H1 (cell line): ENCODE results near the gene CTSS. TPM values are rescaled to one million over a fixed set of nuclear protein-coding genes. Genes with fewer than 3 reads are reported as not detected.

ENCODE experiments used
- CTCF ChIA-PET: fragments of 300-600 bp; sonication (Branson Sonifier 250); formaldehyde crosslinking; loops from one replicate; lab custom pipeline; 2021; ENCODE audit not compliant: partially characterized antibody; lab: Charles Lee
- POLR2A ChIA-PET: fragments of 300-600 bp; sonication (Branson Sonifier 250); formaldehyde crosslinking; loops from one replicate; lab custom pipeline; 2021; ENCODE audit warnings: inconsistent platforms; ENCODE audit not compliant: partially characterized antibody; lab: Charles Lee
- DNase-seq, 2 experiments: peaks; one replicate each; pipeline versions ENCODE4 v3.0.0 to v3.0.0-alpha.2; 2010 to 2022; ENCODE audit warnings: low spot score in 2 of 2, low read depth in 1 of 2, mixed read lengths in 1 of 2
- FAIRE-seq: peaks from 2 replicates; lab custom pipeline; 2011; peaks lifted over from hg19 to GRCh38; lab: Jason Lieb, UNC
- H2AFZ ChIP-seq: 2 replicates; pipeline ENCODE4 v1.8.1; 2012; ENCODE audit warnings: low read length, inconsistent platforms
- H2AK5ac ChIP-seq: 2 replicates; pipeline ENCODE4 v1.6.1; 2013; ENCODE audit warnings: low read depth, low read length
- H2BK120ac ChIP-seq: replicated peaks from 2 replicates; pipeline ENCODE3; 2013; ENCODE audit warnings: low read depth, low read length, inconsistent platforms
- H2BK12ac ChIP-seq: 2 replicates; pipeline ENCODE4 v1.6.1; 2013; ENCODE audit warnings: low read depth, low read length
- H2BK15ac ChIP-seq: 2 replicates; pipeline ENCODE4 v1.6.1; 2013; ENCODE audit warnings: low read length
- H2BK20ac ChIP-seq: 2 replicates; pipeline ENCODE4 v1.6.1; 2013; ENCODE audit warnings: low read length
- H2BK5ac ChIP-seq: 2 replicates; pipeline ENCODE4 v1.6.1; 2013; ENCODE audit warnings: low read depth, low read length
- H3K14ac ChIP-seq: 2 replicates; pipeline ENCODE4 v1.6.1; 2013; ENCODE audit warnings: inconsistent platforms; ENCODE audit not compliant: insufficient read length
- H3K18ac ChIP-seq: 2 replicates; pipeline ENCODE4 v1.6.1; 2013; ENCODE audit warnings: low read length; ENCODE audit errors: extremely low read depth
- H3K23ac ChIP-seq: 2 replicates; pipeline ENCODE4 v1.6.1; 2013; ENCODE audit warnings: inconsistent platforms; ENCODE audit not compliant: insufficient read length
- H3K23me2 ChIP-seq: 2 replicates; pipeline ENCODE4 v1.6.1; 2013; ENCODE audit warnings: low read depth, low read length
- H3K27ac ChIP-seq: 2 replicates; pipeline ENCODE4 v1.6.1; 2011; ENCODE audit warnings: low read depth, low read length, inconsistent platforms
- H3K27me3 ChIP-seq, 4 experiments: replicated peaks in 1 of 4; 1 replicate in 1 of 4; 2 replicates in 3 of 4; pipeline versions ENCODE4 v1.6.1 to v1.8.1; 2011 to 2013; ENCODE audit warnings: low read length in 3 of 4, mild to moderate bottlenecking in 3 of 4, inconsistent platforms in 2 of 4, mixed read lengths in 2 of 4, moderate library complexity in 1 of 4; ENCODE audit not compliant: control insufficient read depth in 3 of 4, insufficient read depth in 3 of 4; ENCODE audit errors: extremely low read depth in 1 of 4
- H3K36me3 ChIP-seq, 4 experiments: 2 replicates each; pipeline versions ENCODE4 v1.6.1 to v1.8.1; 2011 to 2013; ENCODE audit warnings: mild to moderate bottlenecking in 4 of 4, low read length in 3 of 4, moderate library complexity in 2 of 4, control low read depth in 1 of 4, inconsistent platforms in 1 of 4; ENCODE audit not compliant: insufficient read depth in 4 of 4, control insufficient read depth in 2 of 4
- H3K4ac ChIP-seq: replicated peaks from 2 replicates; pipeline ENCODE3; 2013; ENCODE audit warnings: low read length, low read depth, mixed read lengths, inconsistent platforms; ENCODE audit not compliant: insufficient read length
- H3K4me1 ChIP-seq, 4 experiments: replicated peaks in 1 of 4; 1 replicate in 1 of 4; 2 replicates in 3 of 4; pipeline versions ENCODE4 v1.6.1 to v1.8.1; 2011 to 2013; ENCODE audit warnings: low read length in 3 of 4, inconsistent platforms in 2 of 4, mixed read lengths in 1 of 4; ENCODE audit not compliant: insufficient read depth in 4 of 4, control insufficient read depth in 3 of 4
- H3K4me2 ChIP-seq, 2 experiments: 2 replicates each; pipeline versions ENCODE4 v1.6.1 to v1.8.1; 2011 to 2013; ENCODE audit warnings: low read depth in 2 of 2, low read length in 2 of 2, control low read depth in 1 of 2, inconsistent platforms in 1 of 2, mild to moderate bottlenecking in 1 of 2; ENCODE audit not compliant: insufficient read depth in 1 of 2
- H3K4me3 ChIP-seq, 4 experiments: fragments of 200-600, 300-600 bp in 1 of 4; sonication (generic), shearing (Covaris generic), sonication (Bioruptor Twin) in 1 of 4; 2 replicates each; pipeline versions ENCODE4 v1.5.1 to v1.8.1; 2011 to 2016; ENCODE audit warnings: low read length in 4 of 4, low read depth in 3 of 4, control low read depth in 2 of 4, inconsistent platforms in 2 of 4, mild to moderate bottlenecking in 2 of 4, mixed read lengths in 1 of 4, moderate library complexity in 1 of 4; ENCODE audit not compliant: insufficient read depth in 2 of 4; ENCODE audit errors: extremely low read depth in 1 of 4
- H3K56ac ChIP-seq: replicated peaks from 2 replicates; pipeline ENCODE3; 2013; ENCODE audit warnings: low read depth, mild to moderate bottlenecking, mixed read lengths, low read length, inconsistent platforms; ENCODE audit not compliant: insufficient read length
- H3K79me1 ChIP-seq: 2 replicates; pipeline ENCODE4 v1.6.1; 2013; ENCODE audit warnings: low read depth, low read length, control low read depth
- H3K79me2 ChIP-seq, 2 experiments: 2 replicates each; pipeline versions ENCODE4 v1.6.1 to v1.8.1; 2012 to 2013; ENCODE audit warnings: low read length in 2 of 2, mild to moderate bottlenecking in 2 of 2, inconsistent platforms in 1 of 2; ENCODE audit not compliant: insufficient read depth in 2 of 2, control insufficient read depth in 1 of 2
- H3K9ac ChIP-seq, 4 experiments: replicated peaks in 1 of 4; 1 replicate in 1 of 4; 2 replicates in 3 of 4; pipeline versions ENCODE4 v1.6.1 to v1.8.1; 2011 to 2013; ENCODE audit warnings: low read depth in 3 of 4, low read length in 3 of 4, control low read depth in 2 of 4, mild to moderate bottlenecking in 2 of 4, moderate library complexity in 2 of 4, inconsistent platforms in 1 of 4; ENCODE audit errors: extremely low read depth in 1 of 4
- H3K9me3 ChIP-seq, 2 experiments: 2 replicates each; pipeline versions ENCODE4 v1.6.1 to v1.8.1; 2012 to 2013; ENCODE audit warnings: mild to moderate bottlenecking in 2 of 2, moderate library complexity in 2 of 2, control low read depth in 1 of 2, inconsistent platforms in 1 of 2, low read depth in 1 of 2, low read length in 1 of 2, mixed read lengths in 1 of 2; ENCODE audit not compliant: insufficient read depth in 2 of 2
- H4K20me1 ChIP-seq, 2 experiments: replicated peaks in 1 of 2; 2 replicates each; pipeline versions ENCODE3 to v1.8.1; 2011 to 2013; ENCODE audit warnings: inconsistent platforms in 2 of 2, low read length in 2 of 2, mild to moderate bottlenecking in 1 of 2; ENCODE audit not compliant: insufficient read depth in 2 of 2, control insufficient read depth in 1 of 2
- H4K5ac ChIP-seq: 2 replicates; pipeline ENCODE4 v1.6.1; 2013; ENCODE audit warnings: low read length, low read depth, mixed read lengths, inconsistent platforms; ENCODE audit not compliant: insufficient read length
- H4K8ac ChIP-seq: 2 replicates; pipeline ENCODE4 v1.8.0; 2013; ENCODE audit warnings: mild to moderate bottlenecking, moderate library complexity, low read length, inconsistent platforms; ENCODE audit not compliant: insufficient read depth; ENCODE audit errors: extremely low read depth
- H4K91ac ChIP-seq: replicated peaks from 2 replicates; pipeline ENCODE3; 2013; ENCODE audit warnings: low read length, mixed read lengths, inconsistent platforms; ENCODE audit not compliant: insufficient read length
- YY1 ChIP-seq: IDR thresholded peaks from 2 replicates; pipeline ENCODE4 v1.6.1; 2011; ENCODE audit warnings: low read depth, mild to moderate bottlenecking, low read length
- polyA plus RNA-seq, 7 experiments: library from polyadenylated mRNA; depleted of rRNA in 3 of 7; stranded (reverse) in 5 of 7; unstranded in 2 of 7; fragments of >200 nt in 5 of 7; fragments of 200-250 nt in 2 of 7; gene quantifications; 1 replicate in 5 of 7; 2 replicates in 1 of 7; 4 replicates in 1 of 7; pipeline versions ENCODE4 v1.2.1 to v1.2.3, GENCODE V29; 2011 to 2013; ENCODE audit warnings: missing spikeins in 2 of 7, mixed read lengths in 2 of 7
- total RNA-seq: library from RNA; stranded (reverse); fragmentation: NEBNext Ultra II Directional; extraction: Animal tissue kit (Norgen Biotek cat#: 25700); gene quantifications from 2 replicates; pipeline ENCODE4 v1.2.1, GENCODE V29; 2021

CTSS gene
- total and polyA plus RNA-seq, 2 of the 8 experiments (the other 6 are each of a cell fraction or from before 2014, with no cell fraction given) = not detected

GRCh38 chr1:150703427-150703826 is 62.2 kb downstream of the CTSS start:
- no peak for FAIRE-seq

More at GRCh38 chr1:150703427-150703826, 62.2 kb downstream of the CTSS start:
- Histone ChIP-seq H3K4me3 (no peak overlapping the region), H2BK12ac (no peak overlapping the region), H2BK120ac (no peak overlapping the region), H2AK5ac (no peak overlapping the region), H4K20me1 (no peaks in the 10 kb centered on the region), H3K56ac (no peak overlapping the region), H3K4ac (no peak overlapping the region), H3K4me1 (no peaks in the 10 kb centered on the region), H2AFZ (no peak overlapping the region), H3K23me2 (no peaks in the 10 kb centered on the region), H2BK5ac (no peak overlapping the region), H2BK20ac (no peak overlapping the region), H3K9me3 (no peaks in the 10 kb centered on the region), H3K9ac (no peak overlapping the region), H3K14ac (no peak overlapping the region), H4K8ac (no peak overlapping the region), H3K36me3 (no peaks in the 10 kb centered on the region), H3K18ac (no peak overlapping the region), H3K79me2 (no peaks in the 10 kb centered on the region), H3K4me2 (no peak overlapping the region), H3K23ac (no peak overlapping the region), H3K27me3 (no peaks in the 10 kb centered on the region), H3K27ac (no peak overlapping the region), H3K79me1 (no peaks in the 10 kb centered on the region), H4K5ac (no peak overlapping the region), H2BK15ac (no peak overlapping the region), H4K91ac (no peak overlapping the region)
- TF ChIP-seq YY1 = no peak
- POLR2A ChIA-PET = no interaction called here
- CTCF ChIA-PET = interaction anchor here (0.6 to 1.1 kb wide), 3 partner anchors 9 to 425 kb away, joined by 3 read pairs; no protein-coding TSS in a partner anchor
- no peak for DNase-seq
